GM12891 (cell line): ENCODE measurements around the gene ADGRD2.

Experiments used
- DNase-seq: peaks from one replicate; pipeline ENCODE4 v3.0.0; 2011; ENCODE audit warnings: low spot score; ENCODE audit not compliant: insufficient read length
- FAIRE-seq: peaks from 2 replicates; lab custom pipeline; 2011; peaks lifted over from hg19 to GRCh38; lab: Jason Lieb, UNC
- PAX5 ChIP-seq: IDR thresholded peaks from 2 replicates; pipeline ENCODE4 v1.6.1; 2011; ENCODE audit warnings: low read length, moderate library complexity, mild to moderate bottlenecking; ENCODE audit not compliant: insufficient read depth, severe bottlenecking
- POLR2A ChIP-seq: IDR thresholded peaks from 2 replicates; pipeline ENCODE4 v1.6.1; 2011; ENCODE audit warnings: low read depth, low read length, control low read depth
- POLR2AphosphoS5 ChIP-seq: IDR thresholded peaks from 2 replicates; pipeline ENCODE4 v1.6.1; 2011; ENCODE audit warnings: low read depth, low read length, control low read depth
- POU2F2 ChIP-seq: IDR thresholded peaks from 2 replicates; pipeline ENCODE4 v1.6.1; 2011; ENCODE audit warnings: low read depth, mild to moderate bottlenecking, control low read depth, low read length, moderate library complexity
- SPI1 ChIP-seq: IDR thresholded peaks from 2 replicates; pipeline ENCODE4 v1.6.1; 2011; ENCODE audit warnings: low read depth, low read length, control low read depth
- TAF1 ChIP-seq: IDR thresholded peaks from 2 replicates; pipeline ENCODE4 v1.6.1; 2011; ENCODE audit warnings: low read depth, low read length, control low read depth

ADGRD2 gene

GRCh38 chr9:124455820-124456219, 5.6 kb downstream of the ADGRD2 start:
- FAIRE-seq (no peak), DNase-seq (no peak)
- TF ChIP-seq POLR2AphosphoS5 = no peak
- TF ChIP-seq PAX5 = no peak
- TF ChIP-seq POU2F2 = no peak
- TF ChIP-seq SPI1 = no peak
- TF ChIP-seq TAF1 = no peak
- no peak for TF ChIP-seq POLR2A

- no peak for TF ChIP-seq POU2F2
- TF ChIP-seq SPI1 = no peak
- TF ChIP-seq POLR2A = no peak
- no peak for TF ChIP-seq TAF1
- no peak for TF ChIP-seq PAX5
- TF ChIP-seq POLR2AphosphoS5 = no peak
- FAIRE-seq (no peak), DNase-seq (no peak)
These were observed 6.3 kb downstream of the ADGRD2 start for GRCh38 chr9:124456341-124457078.

GRCh38 chr9:124457079-124457886, 7.0 kb downstream of the ADGRD2 start:
- DNase-seq (no peak), FAIRE-seq (no peak)
- TF ChIP-seq POLR2A (no peak), PAX5 (no peak), POLR2AphosphoS5 (no peak), SPI1 (no peak), TAF1 (no peak), POU2F2 (no peak)

- FAIRE-seq (no peak), DNase-seq (no peak)
- TF ChIP-seq TAF1 (no peak), SPI1 (no peak), POU2F2 (no peak), POLR2A (no peak), PAX5 (no peak), POLR2AphosphoS5 (no peak)
These were observed 7.7 kb downstream of the ADGRD2 start for GRCh38 chr9:124457887-124458431.

- no peak for TF ChIP-seq SPI1
- no peak for TF ChIP-seq POLR2AphosphoS5
- TF ChIP-seq POU2F2 = no peak
- no peak for TF ChIP-seq POLR2A
- TF ChIP-seq TAF1 = no peak
- TF ChIP-seq PAX5 = no peak
- FAIRE-seq = no peak
- peak; percentile 1 for DNase-seq
These were observed 8.2 kb downstream of the ADGRD2 start for GRCh38 chr9:124458441-124458840.

- no peak for TF ChIP-seq TAF1
- no peak for TF ChIP-seq POLR2A
- no peak for TF ChIP-seq POU2F2
- TF ChIP-seq SPI1 = no peak
- TF ChIP-seq POLR2AphosphoS5 = no peak
- TF ChIP-seq PAX5 = no peak
- FAIRE-seq = no peak
- DNase-seq = no peak
These were observed 12.5 kb downstream of the ADGRD2 start for GRCh38 chr9:124462739-124463138.

GRCh38 chr9:124465736-124466135, 15.5 kb downstream of the ADGRD2 start:
- FAIRE-seq = no peak
- TF ChIP-seq POLR2A = no peak
- TF ChIP-seq TAF1 = no peak
- no peak for TF ChIP-seq SPI1
- TF ChIP-seq POU2F2 = no peak
- no peak for TF ChIP-seq POLR2AphosphoS5
- TF ChIP-seq PAX5 = no peak
- no peak for DNase-seq

- no peak for DNase-seq
- FAIRE-seq = no peak
- TF ChIP-seq SPI1 = no peak
- TF ChIP-seq POLR2A = no peak
- TF ChIP-seq PAX5 = no peak
- TF ChIP-seq TAF1 = no peak
- no peak for TF ChIP-seq POLR2AphosphoS5
- no peak for TF ChIP-seq POU2F2
These were observed 17.3 kb downstream of the ADGRD2 start for GRCh38 chr9:124467410-124468060.
